Midbrain (tissue), 1 donor: ENCODE measurements around the gene ACTN4.

Source experiments
- DNase-seq: peaks from one replicate; lab custom pipeline; 2025; lab: John Stamatoyannopoulos, UW

Gene ACTN4

DNA sequence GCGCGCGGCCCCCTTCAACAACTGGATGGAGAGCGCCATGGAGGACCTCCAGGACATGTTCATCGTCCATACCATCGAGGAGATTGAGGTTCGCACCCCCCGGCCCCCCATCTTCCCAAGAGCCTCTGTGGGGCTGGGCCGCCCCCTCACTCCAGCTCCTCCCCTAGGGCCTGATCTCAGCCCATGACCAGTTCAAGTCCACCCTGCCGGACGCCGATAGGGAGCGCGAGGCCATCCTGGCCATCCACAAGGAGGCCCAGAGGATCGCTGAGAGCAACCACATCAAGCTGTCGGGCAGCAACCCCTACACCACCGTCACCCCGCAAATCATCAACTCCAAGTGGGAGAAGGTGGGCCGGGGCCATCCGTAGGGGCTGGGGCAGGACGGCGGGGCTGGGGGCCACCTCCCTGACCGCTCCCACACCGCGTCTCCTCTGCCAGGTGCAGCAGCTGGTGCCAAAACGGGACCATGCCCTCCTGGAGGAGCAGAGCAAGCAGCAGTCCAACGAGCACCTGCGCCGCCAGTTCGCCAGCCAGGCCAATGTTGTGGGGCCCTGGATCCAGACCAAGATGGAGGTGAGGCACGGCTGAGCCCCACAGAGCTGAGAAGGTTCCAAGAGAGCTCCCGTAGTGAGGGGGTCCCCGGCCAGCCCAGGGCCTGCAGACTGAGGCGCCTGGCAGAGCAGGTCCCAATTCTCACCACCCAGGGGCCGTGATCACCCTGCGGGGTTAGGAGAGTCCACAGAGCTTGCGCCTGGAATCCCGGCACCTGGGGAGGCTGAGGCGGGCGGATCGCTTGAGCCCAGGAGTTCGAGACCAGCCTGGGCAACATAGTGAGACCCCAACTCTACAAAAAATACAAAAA lies 76.8 kb downstream of the ACTN4 start:
- DNase-seq: no peak

- DNase-seq: no peak
Observed at GRCh38 chr19:38725469-38726283, 78.2 kb downstream of the ACTN4 start.

DNA sequence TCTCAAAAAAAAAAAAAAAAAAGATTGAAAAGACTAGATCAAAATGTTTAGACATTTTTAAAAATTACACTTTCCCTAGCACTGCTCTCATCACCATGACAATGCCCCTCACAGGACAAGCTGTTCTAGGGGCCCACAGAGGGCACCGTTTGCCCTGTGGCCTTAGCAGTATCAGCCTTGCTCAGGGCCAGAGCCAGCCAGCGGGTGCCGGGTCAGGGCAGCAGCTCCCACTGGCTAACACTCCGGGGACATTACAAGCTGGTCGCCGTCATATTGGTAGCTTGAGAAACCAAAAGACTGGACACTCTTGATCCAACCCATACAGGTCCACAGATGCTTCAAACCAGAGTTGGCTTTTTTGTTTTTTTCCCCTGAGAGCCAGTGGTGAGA lies 78.8 kb downstream of the ACTN4 start:
- DNase-seq: no peak

- no peak for DNase-seq
Observed at GRCh38 chr19:38726761-38727301, 79.4 kb downstream of the ACTN4 start.

GRCh38 chr19:38727306-38727867 lies 79.9 kb downstream of the ACTN4 start:
- no peak for DNase-seq

GRCh38 chr19:38727868-38728660 lies 80.6 kb downstream of the ACTN4 start:
- DNase-seq: no peak

- DNase-seq: no peak
Observed at GRCh38 chr19:38728752-38729541, 81.5 kb downstream of the ACTN4 start.

DNA sequence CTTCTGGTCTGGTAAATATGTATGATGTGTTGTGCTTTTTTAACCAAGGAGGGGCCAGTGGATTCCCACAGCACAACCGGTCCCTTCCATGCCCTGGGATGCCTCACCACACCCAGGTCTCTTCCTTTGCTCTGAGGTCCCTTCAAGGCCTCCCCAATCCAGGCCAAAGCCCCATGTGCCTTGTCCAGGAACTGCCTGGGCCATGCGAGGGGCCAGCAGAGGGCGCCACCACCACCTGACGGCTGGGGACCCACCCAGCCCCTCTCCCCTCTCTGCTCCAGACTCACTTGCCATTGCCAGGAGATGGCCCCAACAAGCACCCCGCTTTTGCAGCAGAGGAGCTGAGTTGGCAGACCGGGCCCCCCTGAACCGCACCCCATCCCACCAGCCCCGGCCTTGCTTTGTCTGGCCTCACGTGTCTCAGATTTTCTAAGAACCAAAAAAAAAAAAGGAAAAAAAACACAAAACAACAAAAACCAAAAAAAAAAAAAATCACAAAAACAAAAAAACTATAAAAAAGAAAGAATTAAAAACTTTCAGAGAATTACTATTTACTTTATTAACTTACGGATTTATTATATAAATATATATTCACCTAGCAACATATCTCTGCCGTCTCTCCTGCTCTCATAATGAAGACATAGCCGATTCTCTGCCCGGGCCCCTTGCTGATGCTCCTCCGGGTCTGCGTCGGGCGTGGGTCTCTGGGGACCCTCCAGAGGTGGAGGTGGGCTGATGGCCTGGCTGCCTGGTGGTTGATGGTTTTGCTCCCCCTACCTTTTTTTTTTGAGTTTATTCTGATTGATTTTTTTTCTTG lies 82.4 kb downstream of the ACTN4 start:
- DNase-seq: no peak

- no peak for DNase-seq
Observed at GRCh38 chr19:38730470-38730730, 83.0 kb downstream of the ACTN4 start.

- no peak for DNase-seq
Observed at GRCh38 chr19:38730731-38731589, 83.5 kb downstream of the ACTN4 start.

GRCh38 chr19:38731654-38732301 lies 84.3 kb downstream of the ACTN4 start:
- no peak for DNase-seq

GRCh38 chr19:38733241-38733492 lies 85.7 kb downstream of the ACTN4 start:
- DNase-seq: no peak

- DNase-seq: no peak
Observed at GRCh38 chr19:38733493-38734175, 86.2 kb downstream of the ACTN4 start.

GRCh38 chr19:38734176-38734425 lies 86.7 kb downstream of the ACTN4 start:
- no peak for DNase-seq

DNA sequence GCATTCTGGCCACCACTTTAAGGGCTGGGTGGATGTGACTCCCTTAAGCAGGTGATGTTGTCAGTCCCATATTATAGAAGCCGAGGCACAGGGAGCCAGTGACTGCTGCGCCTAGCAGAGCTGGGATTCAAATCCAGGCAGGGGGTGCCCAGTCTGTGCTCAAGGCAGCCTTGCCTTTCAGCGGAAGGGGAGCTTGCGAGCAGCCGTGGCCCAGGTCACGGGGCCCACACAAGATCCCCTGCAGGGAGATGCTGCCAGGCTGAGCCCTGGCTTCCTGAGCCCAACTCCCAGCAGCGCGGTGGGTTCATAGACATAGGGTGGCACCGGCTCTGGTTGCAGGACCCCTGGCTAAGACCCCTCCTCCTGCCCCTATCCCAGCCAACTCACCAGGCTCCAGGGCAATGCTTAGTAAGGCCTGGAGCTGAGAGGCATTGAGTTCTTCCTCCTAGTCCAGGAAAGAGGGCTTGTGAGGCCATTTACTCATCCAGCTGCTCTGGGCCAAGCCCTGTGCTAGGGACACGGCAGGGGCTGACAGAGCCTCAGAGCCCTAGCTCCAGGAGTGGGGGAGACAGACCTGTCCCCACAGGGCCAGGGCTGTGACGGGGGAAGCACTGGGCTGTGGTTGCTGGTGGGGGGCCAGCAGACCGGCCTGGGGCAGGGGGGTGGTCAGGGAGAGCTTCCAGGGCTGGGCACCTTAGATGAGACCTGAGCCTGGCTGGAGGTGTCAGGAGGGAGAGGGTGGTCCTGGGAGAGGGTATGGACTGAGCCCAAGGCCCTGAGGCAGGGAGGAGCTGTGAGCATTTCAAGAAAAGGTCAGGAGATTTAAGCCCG lies 87.2 kb downstream of the ACTN4 start:
- DNase-seq: no peak

DNA sequence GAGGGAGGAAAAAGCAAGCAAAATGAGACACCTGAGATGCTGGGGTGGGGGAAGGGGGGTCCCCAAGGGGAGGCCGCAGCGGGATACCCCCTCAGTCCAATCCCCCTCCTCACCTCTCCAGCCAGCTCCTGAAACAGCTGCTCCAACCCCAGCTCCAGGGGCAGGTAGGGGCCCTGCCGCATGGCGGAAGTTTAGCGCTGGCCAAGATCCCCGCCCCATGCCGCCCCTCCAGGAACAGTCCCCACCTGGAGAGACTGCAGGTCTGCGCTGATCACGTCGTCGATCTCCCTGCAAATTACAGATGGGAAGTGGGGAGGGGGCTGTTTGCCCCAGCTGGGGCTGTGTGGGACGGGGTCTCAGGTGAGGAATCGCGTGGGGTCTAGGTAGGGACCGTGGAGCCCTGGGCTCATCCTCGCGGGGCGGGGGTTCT lies 87.8 kb downstream of the ACTN4 start:
- no peak for DNase-seq

DNA sequence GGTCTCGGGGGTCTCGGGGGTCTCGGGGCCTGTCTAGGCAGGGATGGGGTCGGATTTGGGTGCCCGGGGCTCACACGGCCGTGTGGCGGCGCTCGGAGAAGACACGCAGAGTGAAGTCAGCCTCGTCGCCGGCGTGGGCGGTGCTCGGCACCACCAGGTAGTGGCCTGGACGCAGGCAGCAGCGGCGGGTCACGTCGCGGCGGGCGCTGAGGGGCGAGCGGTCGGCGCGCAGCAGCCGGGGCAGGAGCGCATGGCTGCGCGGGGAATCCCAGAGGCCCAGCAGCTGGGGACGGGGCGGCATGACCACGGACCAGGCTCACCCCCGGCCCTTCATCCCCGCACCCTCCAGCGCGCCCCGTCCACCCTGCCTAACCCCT lies 88.6 kb downstream of the ACTN4 start:
- DNase-seq: no peak
